Hematopoietic multipotent progenitor cell treated with erythropoietin and hydrocortisone succinate and interleukin-3 and kit ligand, for 6 days (in vitro differentiated cells): ENCODE results near the gene GBA2.
A peak's percentile ranks its signal among the peaks of the same experiment; 100 is the strongest.

Experiments used
- DNase-seq: peaks from one replicate; pipeline ENCODE4 v3.0.0-alpha.2; 2015

GBA2 gene

DNA sequence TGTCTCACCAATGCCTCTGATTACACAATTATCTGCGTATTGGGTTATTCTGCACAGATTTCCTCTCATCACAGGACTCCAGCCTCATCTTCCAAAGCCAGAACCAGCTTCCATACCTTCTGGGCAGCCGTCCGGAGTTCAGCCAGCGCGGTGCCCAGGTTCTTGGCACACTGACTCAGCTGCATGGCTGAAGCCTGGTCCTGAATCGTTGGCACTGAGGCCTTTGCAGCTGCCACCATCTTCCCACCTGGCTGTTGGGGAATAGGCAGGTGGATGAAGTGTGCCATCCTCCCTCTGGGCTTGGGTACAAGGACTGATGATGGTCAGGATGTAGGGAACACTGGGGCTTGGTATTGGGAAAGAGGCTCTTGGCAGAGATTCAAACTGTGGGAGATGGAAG is 34.9 kb downstream of the GBA2 start:
- no peak for DNase-seq

DNA sequence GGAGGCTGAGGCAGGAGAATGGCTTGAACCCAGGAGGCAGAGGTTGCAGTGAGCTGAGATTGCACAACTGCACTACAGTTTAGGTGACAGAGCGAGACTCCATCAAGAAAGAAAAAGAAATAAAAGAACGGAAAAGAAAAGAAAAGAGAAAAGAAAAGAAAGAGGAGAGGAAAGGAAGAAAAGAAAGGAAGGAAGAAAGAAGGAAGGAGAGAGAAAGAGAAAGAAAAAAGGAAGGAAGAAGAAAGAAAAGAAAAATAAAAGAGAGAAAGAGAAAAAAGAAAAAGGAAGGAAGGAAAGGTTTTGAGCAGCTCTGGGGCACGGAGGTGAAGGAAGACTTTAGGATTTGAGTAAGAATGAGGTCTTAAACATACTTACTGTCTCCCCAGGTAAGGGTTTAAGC is 35.5 kb downstream of the GBA2 start:
- no peak for DNase-seq

GRCh38 chr9:35712762-35713400 is 36.1 kb downstream of the GBA2 start:
- DNase-seq: no peak

DNA sequence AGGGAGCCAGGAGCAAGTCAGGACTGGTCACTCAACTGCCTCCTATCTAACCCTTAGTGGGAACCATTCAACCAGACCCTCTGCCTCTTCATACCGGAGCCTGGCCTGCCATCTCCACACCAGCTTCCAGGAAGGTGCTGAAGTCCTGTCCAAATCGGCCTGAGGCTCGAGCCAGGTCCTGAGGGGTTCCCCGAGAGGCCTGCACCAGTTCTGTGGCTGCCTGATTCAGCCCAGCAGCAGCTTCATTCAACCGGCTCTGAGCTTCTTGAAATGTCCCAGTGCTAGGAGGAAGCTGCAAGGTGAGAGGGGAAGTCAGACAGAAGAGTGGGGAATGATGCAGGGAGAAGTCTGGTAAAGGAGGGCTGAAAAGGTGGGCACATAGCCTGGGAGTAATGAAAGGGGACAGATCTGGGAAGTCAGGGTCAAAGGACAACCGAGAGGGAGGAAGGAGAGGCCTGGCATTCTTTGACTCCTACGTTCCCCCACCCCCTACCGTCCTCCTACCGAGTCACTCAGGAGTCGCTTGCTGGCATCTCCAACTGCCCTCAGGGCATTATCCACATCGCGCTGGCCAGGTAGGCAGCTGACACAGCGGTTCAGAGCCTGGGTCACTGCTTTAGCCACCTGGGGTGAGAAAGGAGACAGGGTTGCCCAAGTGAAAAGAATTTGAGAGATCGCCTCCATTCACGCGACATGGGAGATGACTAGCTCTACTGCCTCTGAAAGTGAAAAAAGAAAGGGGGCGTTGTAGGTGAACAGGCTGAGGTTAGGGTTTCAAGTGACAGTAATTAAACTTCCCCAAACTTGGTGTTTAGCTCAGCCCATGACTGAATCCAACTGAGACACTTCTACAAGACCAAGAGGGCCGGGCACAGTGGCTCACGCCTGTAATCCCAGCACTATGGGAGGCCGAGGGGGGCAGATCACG is 37.3 kb downstream of the GBA2 start:
- DNase-seq: no peak

DNA sequence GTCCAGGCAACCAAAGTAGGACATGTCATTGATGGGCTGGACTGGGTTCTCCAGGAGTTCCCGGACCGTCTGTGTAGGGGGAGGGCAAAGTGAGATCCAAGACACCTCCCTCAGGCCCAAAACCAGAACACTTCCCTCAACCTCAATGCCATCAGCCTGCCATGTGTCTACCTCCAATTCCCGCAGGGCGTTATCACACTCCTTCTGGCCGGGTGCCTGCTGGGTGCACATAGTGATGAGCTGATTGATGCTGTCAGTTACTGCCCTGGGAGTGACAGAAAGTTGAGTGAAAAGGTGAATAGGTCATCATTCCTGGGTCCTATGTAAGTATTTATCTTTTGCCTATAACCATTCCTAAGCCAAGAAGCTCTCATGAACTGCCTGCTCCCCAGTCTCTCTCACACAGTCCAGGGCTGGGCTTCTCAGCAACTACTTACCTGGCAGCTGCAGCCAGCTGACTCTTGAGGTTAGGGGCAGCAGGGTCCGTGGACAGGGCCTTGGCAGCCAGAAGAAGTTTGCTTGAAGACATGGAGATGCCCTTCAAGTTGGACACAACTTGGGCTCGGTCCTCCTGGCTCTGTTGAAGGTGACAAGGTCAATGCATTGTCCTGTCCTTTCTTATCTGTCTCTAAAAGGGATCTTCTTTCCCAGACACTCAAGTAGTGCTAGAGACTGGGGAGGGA is 38.1 kb downstream of the GBA2 start:
- DNase-seq: no peak

DNA sequence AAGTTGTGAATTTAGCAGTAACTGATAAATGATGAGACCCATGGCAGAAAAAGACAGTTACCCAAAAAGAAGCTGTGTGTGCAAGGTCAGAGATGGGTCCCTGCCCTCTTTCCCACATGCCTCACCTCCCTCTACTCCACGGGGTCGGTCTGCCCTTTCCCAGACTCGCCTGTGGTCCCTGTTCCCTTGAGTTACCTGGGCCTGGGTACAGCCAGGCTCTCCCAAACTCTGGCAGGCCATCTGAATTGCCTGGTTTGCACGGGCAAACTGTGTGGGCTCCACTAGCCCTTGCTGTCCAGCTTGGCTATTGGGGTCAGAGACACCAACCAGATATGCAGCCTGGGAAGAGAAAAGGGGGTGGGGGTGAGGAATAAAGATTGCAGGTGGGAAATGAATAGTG is 40.9 kb downstream of the GBA2 start:
- no peak for DNase-seq

DNA sequence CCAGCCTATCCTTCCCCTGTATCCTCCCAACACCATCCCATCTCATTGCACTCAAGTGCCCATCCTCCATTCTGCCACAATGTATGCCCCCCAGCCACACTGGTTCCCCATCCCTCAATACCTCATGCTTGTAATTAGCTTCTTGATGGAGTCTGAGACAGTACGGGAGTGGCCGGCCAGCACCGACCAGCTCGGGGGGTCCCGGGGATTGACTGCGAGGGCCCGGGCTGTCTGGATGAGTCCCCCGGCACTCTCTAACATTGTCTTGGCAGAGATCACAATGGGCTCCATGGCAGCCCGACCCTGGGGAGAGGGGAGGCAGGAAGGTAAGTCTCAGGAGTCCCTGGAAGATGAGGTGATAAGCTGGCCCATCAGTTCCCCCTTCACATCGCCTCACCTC is 42.1 kb downstream of the GBA2 start:
- DNase-seq: no peak

- no peak for DNase-seq
Observed at GRCh38 chr9:35705836-35706430, 43.1 kb downstream of the GBA2 start.

- DNase-seq: no peak
Observed at GRCh38 chr9:35705372-35705771, 43.7 kb downstream of the GBA2 start.

DNA sequence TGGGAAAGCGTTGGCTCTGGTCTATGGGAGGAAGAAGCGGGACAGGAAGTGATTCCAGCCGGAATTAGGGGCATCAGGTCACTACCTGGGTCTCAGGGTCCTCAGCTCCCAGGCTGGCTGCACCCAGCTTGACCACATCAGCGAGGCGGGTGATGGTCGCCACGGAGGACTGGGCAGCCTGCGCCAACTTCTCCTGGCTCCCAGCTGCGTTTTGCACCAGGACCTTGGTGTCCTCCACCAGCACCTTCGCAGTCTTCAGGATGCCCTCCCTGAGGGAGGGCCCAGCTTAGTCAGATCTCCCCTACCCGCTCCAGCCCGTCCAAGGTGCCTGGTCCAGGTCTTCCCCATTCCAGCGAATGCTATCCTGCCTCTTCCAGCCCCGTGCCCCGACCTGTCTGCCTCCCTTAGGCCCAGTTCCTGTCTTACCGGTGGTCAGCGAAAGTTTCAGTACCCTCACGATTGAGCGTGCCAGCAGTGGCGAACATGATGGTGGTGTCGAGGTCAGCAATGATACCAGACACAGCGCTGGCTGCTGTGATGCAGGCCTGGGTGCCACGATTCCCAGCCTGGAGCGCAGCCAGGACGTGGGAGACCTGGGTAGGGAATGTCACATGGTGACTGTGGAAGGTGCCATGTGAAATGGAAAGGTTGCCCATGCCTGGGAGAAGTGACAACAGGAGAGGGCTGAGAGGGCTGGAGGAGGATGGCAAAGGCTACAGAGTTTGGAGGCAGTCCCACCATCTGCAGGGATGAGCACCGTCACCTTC is 44.9 kb downstream of the GBA2 start:
- no peak for DNase-seq

DNA sequence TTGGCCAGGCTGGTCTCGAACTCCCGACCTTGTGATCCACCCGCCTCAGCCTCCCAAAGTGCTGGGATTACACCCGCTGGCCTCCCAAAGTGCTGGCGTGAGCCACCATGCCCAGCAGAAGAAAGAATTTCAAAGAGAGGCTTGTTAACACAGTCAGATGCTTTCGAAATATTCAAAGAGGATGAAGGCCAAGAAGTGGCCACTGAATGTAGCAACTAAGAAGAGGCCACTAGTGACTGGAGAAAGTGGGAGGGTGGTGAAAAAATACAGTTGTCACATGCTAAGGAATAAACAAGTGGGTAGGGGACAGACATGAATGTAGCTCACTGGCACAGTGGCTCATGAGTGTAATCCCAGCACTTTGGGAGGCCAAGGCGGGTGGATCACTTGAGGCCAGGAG is 46.3 kb downstream of the GBA2 start:
- DNase-seq: no peak

DNA sequence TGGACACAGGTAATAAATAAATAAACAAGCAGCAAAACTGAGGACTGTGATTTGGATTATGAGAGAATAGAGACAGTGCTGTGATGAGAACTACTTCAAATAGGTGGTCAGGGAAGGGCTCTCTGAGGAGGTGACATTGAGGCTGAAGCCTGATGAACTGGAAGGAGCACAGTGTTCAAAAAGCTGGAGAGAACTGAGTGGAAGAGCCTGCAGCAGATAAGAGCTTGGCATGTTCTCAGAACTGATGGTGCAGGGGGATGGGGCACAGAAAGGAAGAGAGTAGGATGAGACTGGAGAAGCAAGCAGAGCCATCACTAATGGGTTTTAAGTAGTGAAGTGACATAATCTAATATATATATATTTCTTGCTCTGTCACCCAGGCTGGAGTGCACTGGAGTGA is 48.1 kb downstream of the GBA2 start:
- no peak for DNase-seq

DNA sequence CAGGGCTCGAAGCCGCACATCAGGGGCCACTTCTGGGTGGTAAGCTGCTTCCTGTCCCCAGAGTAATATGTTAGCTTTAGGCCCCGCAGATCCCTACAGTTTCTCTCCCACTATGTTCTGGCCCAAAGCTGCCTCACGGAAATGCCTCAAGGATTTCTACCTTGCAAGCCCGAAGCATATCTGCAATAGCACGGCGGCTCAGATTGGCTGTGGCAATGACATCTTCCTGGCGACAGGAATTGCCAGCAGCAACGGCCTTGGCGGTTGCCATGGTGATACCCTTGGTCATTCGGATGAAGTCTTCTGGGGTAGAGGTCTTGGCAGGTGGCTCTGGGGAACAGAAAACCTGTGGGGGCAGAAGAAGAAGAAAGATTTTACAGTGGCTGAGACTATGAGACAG is 49.0 kb downstream of the GBA2 start:
- DNase-seq: no peak

GRCh38 chr9:35698231-35698630 is 50.8 kb downstream of the GBA2 start:
- DNase-seq: no peak

GRCh38 chr9:35697486-35697885 is 51.5 kb downstream of the GBA2 start:
- DNase-seq: no peak

DNA sequence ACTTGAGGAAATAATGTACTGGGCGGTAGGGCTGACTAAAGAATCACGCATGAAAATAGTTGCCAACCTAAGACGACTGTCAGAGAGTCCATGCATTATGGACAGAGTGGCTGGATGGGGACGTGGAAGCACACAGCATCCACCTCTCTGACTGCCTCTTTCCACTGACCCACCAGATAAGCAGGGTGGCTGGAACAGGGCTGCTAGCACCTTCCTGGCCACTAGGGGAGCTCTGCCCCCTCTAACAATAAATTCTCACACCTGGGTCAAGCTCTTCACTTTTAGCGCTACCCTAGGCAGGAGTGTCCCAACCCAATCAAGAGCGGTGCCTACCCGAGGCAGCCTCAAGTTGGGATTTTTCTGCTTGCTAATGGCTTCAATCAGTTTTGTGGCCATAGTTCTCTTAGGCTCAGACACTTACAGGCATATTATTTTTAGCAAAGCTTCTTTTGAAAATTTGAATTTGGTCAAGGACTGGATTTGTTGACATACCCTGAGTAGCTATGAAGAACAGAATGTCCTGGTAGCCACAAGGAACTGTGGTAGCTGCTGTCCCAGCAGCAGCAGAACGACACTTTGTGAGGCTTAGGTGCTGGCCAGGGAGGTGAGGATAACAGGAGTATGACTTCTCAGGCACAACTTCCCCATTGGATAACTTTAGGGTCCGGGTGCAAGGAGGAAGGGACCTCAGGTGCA is 52.4 kb downstream of the GBA2 start:
- DNase-seq: peak; percentile 81

- DNase-seq: no peak
Observed at GRCh38 chr9:35695943-35696401, 53.1 kb downstream of the GBA2 start.

DNA sequence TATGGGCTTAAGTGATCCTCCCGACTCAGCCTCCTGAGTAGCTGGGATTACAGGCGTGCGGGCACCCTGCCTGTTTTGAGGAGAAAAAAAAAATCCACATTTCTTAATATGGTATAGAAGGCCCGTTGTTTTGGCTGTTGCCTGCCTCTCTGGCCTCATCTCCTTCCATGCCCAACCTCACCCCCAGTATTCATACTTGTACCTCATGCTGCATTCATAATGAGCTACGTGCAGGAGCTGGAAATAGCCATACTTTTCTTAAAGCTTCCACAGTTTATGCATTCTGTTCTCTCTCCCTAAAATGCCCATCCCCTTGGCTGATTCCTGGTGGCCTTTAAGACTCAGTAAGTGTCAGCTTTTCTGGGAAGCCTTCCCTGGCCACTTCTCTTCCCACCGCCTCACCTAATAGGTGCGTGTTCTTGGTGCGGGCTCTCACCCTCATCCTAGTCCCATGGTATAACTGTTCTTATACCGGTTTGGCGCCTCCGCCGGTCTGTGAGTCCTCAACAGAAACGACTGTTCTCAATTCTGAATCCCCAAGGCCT is 57.2 kb downstream of the GBA2 start:
- no peak for DNase-seq

- peak; percentile 32 for DNase-seq
Observed at GRCh38 chr9:35691334-35691650, 57.7 kb downstream of the GBA2 start.

- peak; percentile 45 for DNase-seq
Observed at GRCh38 chr9:35690614-35691333, 58.3 kb downstream of the GBA2 start.

DNA sequence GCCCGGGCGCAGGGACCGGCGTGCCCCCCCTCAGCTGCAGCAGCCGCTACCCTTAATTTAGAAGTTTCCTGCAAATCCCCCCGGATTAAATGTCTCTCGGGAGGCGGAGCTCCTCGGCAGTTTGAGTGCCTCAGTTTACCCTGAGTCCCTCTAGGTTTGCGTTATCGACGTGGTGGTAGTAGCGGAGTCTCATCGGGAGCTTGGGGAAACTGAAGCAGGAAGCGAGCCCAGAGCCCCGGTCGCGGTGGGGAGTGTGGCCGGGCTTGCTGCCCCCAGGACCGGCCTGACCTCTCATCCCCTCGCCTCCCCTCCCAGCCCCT is 58.8 kb downstream of the GBA2 start:
- DNase-seq: no peak
